Activated CD4-positive, alpha-beta T cell treated with anti-CD3 and anti-CD28 coated beads, Interleukin-2, amount 50 U/mL, for 1 hour (primary cell): ENCODE measurements around the gene WNT7B.

ENCODE experiments used
- DNase-seq: peaks from one replicate; pipeline ENCODE4 v3.0.0-alpha.2; 2020

The WNT7B gene

GRCh38 chr22:45977003-45977411 lies at the start of gene WNT7B:
Gene WNT7B, minus strand, starts transcription at chr22:45977162. Its CDS starts 408 bp downstream, at chr22:45976754.
- DNase-seq, result no peak

DNA sequence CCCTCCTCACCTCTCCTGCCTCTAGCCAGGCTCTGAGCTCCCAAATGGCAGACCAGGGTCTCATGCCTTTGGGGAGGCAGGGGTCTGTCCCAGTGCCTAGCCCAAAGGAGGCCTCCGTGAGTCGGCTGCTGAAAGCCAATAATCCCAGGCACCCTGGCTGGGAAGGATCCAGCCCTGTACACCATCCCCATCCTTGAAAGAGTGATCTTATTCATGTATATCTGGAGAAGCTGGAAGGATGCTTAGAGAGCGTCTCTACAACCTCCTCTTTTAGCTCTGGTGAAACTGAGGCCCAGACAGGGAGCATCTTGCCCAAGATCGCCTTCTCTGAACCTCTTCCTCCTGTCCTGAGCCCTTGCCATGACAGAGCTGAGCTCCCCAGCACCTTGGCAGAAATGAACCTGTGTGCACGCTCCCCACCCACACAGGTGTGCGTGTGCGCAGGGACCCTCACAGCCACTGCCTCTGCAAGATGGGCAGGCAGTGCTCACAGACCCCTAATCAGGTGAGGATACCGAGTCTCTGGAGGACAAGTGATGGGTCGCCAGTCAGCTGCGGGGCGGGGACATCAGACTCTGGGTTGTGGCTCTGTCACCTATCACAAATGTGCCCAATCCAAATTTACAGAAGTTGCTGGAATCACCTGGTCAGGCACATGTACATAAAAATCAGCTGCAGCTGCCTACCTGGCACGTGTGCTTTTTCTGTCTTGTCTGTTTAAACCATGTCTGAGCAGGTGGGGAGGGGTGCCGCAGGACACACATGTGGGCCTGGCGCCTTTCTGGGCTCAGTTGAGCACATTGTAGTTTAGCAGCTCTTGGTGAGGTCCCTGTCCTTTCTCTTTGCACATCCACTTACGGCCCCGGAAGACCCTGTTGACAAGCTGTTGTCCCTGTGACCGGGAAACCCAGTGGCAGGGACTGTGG lies 49.3 kb upstream of the WNT7B start:
- no peak for DNase-seq

- no peak for DNase-seq
Measured at GRCh38 chr22:46025225-46025972, 48.4 kb upstream of the WNT7B start.

GRCh38 chr22:46024136-46024840 lies 47.3 kb upstream of the WNT7B start:
- DNase-seq, result no peak

- no peak for DNase-seq
Measured at GRCh38 chr22:46023558-46023981, 46.6 kb upstream of the WNT7B start.

DNA sequence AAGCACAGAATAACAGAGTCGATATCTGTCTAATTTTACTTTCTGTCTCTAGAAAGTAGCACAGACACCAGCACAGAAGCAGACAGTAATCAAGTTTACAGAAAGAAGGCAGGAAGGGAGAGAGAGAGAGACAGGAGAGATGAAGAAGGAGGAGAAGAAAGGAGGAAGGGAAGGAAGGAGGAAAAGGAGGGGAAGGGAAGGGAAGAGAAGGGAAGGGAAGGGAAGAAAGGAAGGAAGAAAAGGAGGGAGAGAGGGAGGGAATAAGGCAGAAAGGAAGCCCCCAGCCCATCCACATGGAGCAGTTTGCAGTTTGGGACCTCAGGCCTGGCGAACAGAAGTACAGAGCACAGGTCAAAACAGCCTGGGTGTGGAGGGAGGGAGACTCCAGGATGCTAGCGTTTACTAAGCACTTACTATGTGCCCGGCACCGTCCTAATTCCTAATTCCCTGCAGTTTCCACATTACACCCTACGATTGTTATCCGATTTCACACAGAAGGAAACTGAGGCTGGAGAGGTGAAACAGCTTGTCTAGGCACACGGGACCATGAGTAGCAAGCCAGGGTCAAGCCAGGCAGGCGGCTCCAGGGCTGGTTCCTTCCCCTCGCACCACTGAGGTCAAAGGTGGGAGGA lies 46.0 kb upstream of the WNT7B start:
- DNase-seq, result no peak

- DNase-seq, result no peak
Measured at GRCh38 chr22:46021577-46021976, 44.6 kb upstream of the WNT7B start.

GRCh38 chr22:46019351-46019750 lies 42.4 kb upstream of the WNT7B start:
- DNase-seq, result no peak

GRCh38 chr22:46018859-46019258 lies 41.9 kb upstream of the WNT7B start:
- no peak for DNase-seq

- DNase-seq, result no peak
Measured at GRCh38 chr22:46017166-46017565, 40.2 kb upstream of the WNT7B start.

- peak; percentile 83 for DNase-seq
Measured at GRCh38 chr22:46013460-46014416, 36.8 kb upstream of the WNT7B start.

DNA sequence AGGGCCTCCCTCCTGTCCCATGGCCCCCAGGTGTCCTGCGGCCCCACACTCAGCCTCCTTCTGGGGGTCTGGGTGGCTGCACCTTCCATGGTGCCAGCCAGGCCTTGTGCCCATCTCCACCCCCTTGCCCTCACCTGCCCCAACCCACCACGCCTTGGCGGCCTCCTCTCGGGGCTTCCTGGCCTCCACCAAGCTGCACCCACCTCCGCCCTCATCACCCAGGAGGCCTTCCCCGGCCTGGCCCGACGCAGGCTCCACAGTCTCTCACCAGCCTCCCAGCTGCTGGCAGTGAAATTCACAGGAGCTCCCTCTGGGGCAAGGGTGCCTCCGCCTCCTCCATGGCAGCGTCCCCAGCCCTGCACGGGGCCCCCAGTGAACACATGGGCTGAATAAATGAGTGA lies 35.9 kb upstream of the WNT7B start:
- DNase-seq, result no peak

GRCh38 chr22:46012182-46012880 lies 35.4 kb upstream of the WNT7B start:
- DNase-seq, result no peak

DNA sequence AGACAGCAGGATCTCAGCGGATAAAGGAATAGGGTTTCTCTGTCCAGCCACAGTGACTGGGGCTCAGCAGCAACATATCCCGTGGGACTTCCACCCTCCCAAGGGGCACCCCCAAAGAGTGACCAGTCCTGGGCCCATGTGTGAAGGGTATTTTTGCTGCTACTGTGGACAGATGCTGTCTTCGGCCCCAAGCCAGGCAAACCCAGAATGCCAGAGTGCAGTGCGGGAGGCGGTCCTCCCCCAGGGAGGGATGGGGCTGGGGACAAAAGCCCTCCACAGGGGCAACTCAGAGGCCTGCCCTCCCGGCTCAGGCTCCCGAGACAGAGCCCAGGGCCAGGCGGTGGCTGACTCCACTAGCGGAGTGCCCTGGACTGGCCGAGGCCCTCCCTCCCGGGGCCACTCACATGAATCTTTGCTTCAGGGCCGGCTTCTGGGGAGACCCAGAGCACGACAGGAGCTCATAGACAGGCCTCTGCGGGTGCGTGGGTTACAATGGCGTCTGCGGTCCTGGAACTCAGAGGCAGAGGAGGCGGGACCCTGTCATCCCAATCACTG lies 34.7 kb upstream of the WNT7B start:
- DNase-seq, result no peak

DNA sequence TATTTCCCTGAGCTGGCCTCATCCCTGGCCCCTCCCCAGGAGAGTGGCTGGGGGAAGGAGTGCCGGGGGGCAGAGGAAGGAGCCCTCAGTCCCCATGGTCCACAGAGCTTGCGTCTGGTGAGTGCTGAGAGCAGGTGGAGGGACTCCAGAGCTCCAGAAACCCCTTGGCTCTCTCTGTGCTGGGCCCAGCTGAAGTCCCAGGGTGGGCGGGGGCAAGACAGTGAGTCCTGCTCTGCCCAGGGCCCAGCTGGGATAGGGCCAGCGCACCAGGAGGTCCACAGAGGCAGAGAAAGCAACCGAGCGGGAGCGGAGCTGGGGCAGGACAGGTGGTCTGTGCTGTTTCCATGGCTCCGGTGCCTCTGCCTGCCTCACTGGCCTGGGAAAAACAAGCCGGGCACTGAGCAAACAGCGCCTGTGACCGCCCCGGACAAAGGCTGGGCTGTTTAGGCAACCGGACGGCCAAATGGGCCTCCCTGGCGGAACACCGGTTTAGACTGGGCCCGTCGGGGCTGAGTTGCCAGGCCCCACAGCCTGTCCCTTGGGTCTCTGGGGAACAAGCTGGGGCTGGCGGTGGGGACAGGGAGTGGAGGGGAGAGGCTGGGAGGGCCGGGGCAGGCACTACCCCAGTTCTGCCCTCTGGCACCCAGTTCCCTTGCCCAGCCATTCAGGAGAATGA lies 34.1 kb upstream of the WNT7B start:
- DNase-seq, result no peak

- no peak for DNase-seq
Measured at GRCh38 chr22:46010207-46010867, 33.4 kb upstream of the WNT7B start.

DNA sequence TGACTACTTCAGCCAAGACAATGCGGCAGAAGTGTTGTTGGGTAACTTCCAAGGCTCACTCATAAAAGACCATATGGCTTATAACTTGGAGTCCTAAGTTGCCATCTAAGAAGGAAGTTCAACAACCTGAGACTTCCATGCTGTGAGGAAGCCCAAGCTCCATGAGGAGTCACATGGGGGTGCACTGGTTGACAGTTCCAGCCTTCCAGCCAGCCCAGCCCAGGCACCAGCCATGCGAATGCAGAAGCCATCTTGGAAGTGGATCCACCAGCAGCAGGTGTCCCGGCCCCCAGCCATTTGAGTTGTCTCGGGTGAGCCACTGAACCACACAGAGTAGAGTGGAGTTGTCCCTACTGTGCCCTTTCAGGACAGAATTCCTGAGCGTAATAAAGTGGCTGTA lies 32.8 kb upstream of the WNT7B start:
- no peak for DNase-seq

- no peak for DNase-seq
Measured at GRCh38 chr22:46008836-46009596, 32.1 kb upstream of the WNT7B start.

DNA sequence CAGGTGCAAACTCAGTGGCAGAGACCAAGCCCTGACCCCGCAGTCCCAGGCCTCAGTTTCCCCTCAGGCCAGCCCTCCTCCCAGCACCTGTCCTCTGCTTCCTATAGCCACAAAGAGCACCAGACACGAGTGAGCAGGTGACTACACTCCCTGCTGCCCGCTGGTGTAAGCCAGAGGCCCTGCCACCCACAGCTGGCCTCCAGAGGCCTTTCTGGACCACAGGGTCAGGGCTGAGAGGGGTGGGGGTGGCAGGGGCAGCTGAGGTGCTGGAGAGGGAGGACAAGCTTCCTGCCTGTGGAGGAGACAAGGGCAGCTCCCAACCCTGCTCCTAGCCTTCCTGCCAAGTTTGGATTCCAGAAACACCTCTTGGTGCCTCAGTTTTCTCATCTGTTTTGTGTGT lies 31.3 kb upstream of the WNT7B start:
- DNase-seq, result no peak
